ENCODE measurements around the gene TBC1D9B. TPM values are rescaled to one million over a fixed set of nuclear protein-coding genes. Genes with fewer than 3 reads are reported as not detected.

Gene TBC1D9B
- total RNA-seq, 1 donor from 2014 or later = 136 TPM

- H3K4me3 Mint-ChIP-seq (ENCODE audit: unreplicated experiment) = no peak overlapping the region
- no peak for DNase-seq (ENCODE audit: extremely low spot score, unreplicated experiment)
- H3K36me3 Mint-ChIP-seq (ENCODE audit: unreplicated experiment) = peaks cover 21% of the 10 kb centered on the region
- TF ChIP-seq CTCF (IDR thresholded peaks at IDR 0.05) = no peak
- no peaks in the 10 kb centered on the region for H3K27me3 Mint-ChIP-seq (ENCODE audit: unreplicated experiment)
- H3K9me3 Mint-ChIP-seq (ENCODE audit: unreplicated experiment) = no peaks in the 10 kb centered on the region
- H3K4me1 Mint-ChIP-seq (ENCODE audit: unreplicated experiment) = peaks cover 1% of the 10 kb centered on the region
- H3K27ac Mint-ChIP-seq (ENCODE audit: unreplicated experiment) = no peak overlapping the region
These were observed 42.0 kb downstream of the TBC1D9B start for GRCh38 chr5:179865491-179866240.

GRCh38 chr5:179864686-179865085, 43.0 kb downstream of the TBC1D9B start:
- H3K27me3 Mint-ChIP-seq (ENCODE audit: unreplicated experiment) = no peaks in the 10 kb centered on the region
- no peak for TF ChIP-seq CTCF (IDR thresholded peaks at IDR 0.05)
- DNase-seq (ENCODE audit: extremely low spot score, unreplicated experiment) = no peak
- no peak overlapping the region for H3K27ac Mint-ChIP-seq (ENCODE audit: unreplicated experiment)
- peaks cover 20% of the 10 kb centered on the region for H3K36me3 Mint-ChIP-seq (ENCODE audit: unreplicated experiment)
- peaks cover 9% of the 10 kb centered on the region for H3K4me1 Mint-ChIP-seq (ENCODE audit: unreplicated experiment)
- H3K4me3 Mint-ChIP-seq (ENCODE audit: unreplicated experiment) = no peak overlapping the region
- H3K9me3 Mint-ChIP-seq (ENCODE audit: unreplicated experiment) = no peaks in the 10 kb centered on the region

- Mint-ChIP-seq H3K36me3 (ENCODE audit: unreplicated experiment) (peaks cover 17% of the 10 kb centered on the region), H3K4me1 (ENCODE audit: unreplicated experiment) (peaks cover 11% of the 10 kb centered on the region), H3K27ac (ENCODE audit: unreplicated experiment) (no peak overlapping the region), H3K4me3 (ENCODE audit: unreplicated experiment) (no peak overlapping the region), H3K27me3 (ENCODE audit: unreplicated experiment) (no peaks in the 10 kb centered on the region), H3K9me3 (ENCODE audit: unreplicated experiment) (no peaks in the 10 kb centered on the region)
- no peak for TF ChIP-seq CTCF (IDR thresholded peaks at IDR 0.05)
- no peak for DNase-seq (ENCODE audit: extremely low spot score, unreplicated experiment)
These were observed 44.1 kb downstream of the TBC1D9B start for GRCh38 chr5:179863449-179864085.

- H3K27ac Mint-ChIP-seq (ENCODE audit: unreplicated experiment) = no peak overlapping the region
- no peak for TF ChIP-seq CTCF (IDR thresholded peaks at IDR 0.05)
- H3K4me1 Mint-ChIP-seq (ENCODE audit: unreplicated experiment) = peaks cover 14% of the 10 kb centered on the region
- no peaks in the 10 kb centered on the region for H3K9me3 Mint-ChIP-seq (ENCODE audit: unreplicated experiment)
- H3K4me3 Mint-ChIP-seq (ENCODE audit: unreplicated experiment) = no peak overlapping the region
- H3K36me3 Mint-ChIP-seq (ENCODE audit: unreplicated experiment) = peaks cover 13% of the 10 kb centered on the region
- no peaks in the 10 kb centered on the region for H3K27me3 Mint-ChIP-seq (ENCODE audit: unreplicated experiment)
- DNase-seq (ENCODE audit: extremely low spot score, unreplicated experiment) = no peak
These were observed 44.8 kb downstream of the TBC1D9B start for GRCh38 chr5:179862891-179863290.

GRCh38 chr5:179862296-179862695, 45.4 kb downstream of the TBC1D9B start:
- H3K4me1 Mint-ChIP-seq (ENCODE audit: unreplicated experiment) = peaks cover 19% of the 10 kb centered on the region
- DNase-seq (ENCODE audit: extremely low spot score, unreplicated experiment) = no peak

More at GRCh38 chr5:179862296-179862695, 45.4 kb downstream of the TBC1D9B start:
- H3K9me3 Mint-ChIP-seq (ENCODE audit: unreplicated experiment) = no peaks in the 10 kb centered on the region
- TF ChIP-seq CTCF (IDR thresholded peaks at IDR 0.05) = no peak
- peaks cover 13% of the 10 kb centered on the region for H3K36me3 Mint-ChIP-seq (ENCODE audit: unreplicated experiment)
- no peak overlapping the region for H3K27ac Mint-ChIP-seq (ENCODE audit: unreplicated experiment)
- H3K27me3 Mint-ChIP-seq (ENCODE audit: unreplicated experiment) = no peaks in the 10 kb centered on the region
- no peak overlapping the region for H3K4me3 Mint-ChIP-seq (ENCODE audit: unreplicated experiment)

Measured in osteocyte (in vitro differentiated cells).